ENCODE data around the gene MTF2.
"Not testable (repeated sequence)": the region's sequence is repeated elsewhere in the genome, so short reads cannot be mapped to it uniquely, and the experiment has no call there.

Gene MTF2

GRCh38 chr1:93167006-93167405, 87.9 kb downstream of the MTF2 start:
- H3K4me3 ChIP-seq (ENCODE audit: low read length) = no peak overlapping the region
- TF ChIP-seq, protein P1, sequence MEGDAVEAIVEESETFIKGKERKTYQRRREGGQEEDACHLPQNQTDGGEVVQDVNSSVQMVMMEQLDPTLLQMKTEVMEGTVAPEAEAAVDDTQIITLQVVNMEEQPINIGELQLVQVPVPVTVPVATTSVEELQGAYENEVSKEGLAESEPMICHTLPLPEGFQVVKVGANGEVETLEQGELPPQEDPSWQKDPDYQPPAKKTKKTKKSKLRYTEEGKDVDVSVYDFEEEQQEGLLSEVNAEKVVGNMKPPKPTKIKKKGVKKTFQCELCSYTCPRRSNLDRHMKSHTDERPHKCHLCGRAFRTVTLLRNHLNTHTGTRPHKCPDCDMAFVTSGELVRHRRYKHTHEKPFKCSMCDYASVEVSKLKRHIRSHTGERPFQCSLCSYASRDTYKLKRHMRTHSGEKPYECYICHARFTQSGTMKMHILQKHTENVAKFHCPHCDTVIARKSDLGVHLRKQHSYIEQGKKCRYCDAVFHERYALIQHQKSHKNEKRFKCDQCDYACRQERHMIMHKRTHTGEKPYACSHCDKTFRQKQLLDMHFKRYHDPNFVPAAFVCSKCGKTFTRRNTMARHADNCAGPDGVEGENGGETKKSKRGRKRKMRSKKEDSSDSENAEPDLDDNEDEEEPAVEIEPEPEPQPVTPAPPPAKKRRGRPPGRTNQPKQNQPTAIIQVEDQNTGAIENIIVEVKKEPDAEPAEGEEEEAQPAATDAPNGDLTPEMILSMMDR (conservative IDR thresholded peaks at IDR 0.05; ENCODE audit: low read length) = no peak
- DNase-seq (ENCODE audit: low read depth) = no peak

GRCh38 chr1:93170141-93170678, 91.1 kb downstream of the MTF2 start:
- not testable (repeated sequence) for DNase-seq (ENCODE audit: low read depth); H3K4me3 ChIP-seq (ENCODE audit: low read length)

GRCh38 chr1:93171549-93172034, 92.5 kb downstream of the MTF2 start:
- DNase-seq (ENCODE audit: low read depth) = no peak
- H3K4me3 ChIP-seq (ENCODE audit: low read length) = no peak overlapping the region
- TF ChIP-seq, protein P1 (conservative IDR thresholded peaks at IDR 0.05; ENCODE audit: low read length) = no peak

DNA sequence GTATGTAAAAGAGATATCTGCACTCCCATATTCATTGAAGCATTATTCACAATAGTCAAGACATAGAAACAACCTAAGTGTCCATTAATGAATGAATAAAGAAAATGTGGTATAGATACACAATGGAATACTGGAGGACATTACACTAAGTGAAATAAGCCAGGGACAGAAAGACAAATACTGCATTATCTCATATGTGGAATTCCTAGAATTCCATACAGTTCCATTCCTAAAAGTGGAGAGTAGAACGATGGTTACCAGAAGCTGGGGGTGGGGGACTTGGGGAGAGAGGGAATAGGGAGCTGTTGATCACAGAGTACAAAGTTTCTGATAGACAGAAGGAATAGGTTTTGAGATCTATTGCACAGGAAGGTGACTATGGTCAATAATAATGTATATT, 93.7 kb downstream of the MTF2 start:
- TF ChIP-seq, protein P1 (conservative IDR thresholded peaks at IDR 0.05; ENCODE audit: low read length) = no peak
- H3K4me3 ChIP-seq (ENCODE audit: low read length) = no peak overlapping the region
- peak; percentile 26 for DNase-seq (ENCODE audit: low read depth)

- H3K4me3 ChIP-seq (ENCODE audit: low read length); DNase-seq (ENCODE audit: low read depth): not testable (repeated sequence)
Measured at GRCh38 chr1:93174638-93175037, 95.6 kb downstream of the MTF2 start.

DNA sequence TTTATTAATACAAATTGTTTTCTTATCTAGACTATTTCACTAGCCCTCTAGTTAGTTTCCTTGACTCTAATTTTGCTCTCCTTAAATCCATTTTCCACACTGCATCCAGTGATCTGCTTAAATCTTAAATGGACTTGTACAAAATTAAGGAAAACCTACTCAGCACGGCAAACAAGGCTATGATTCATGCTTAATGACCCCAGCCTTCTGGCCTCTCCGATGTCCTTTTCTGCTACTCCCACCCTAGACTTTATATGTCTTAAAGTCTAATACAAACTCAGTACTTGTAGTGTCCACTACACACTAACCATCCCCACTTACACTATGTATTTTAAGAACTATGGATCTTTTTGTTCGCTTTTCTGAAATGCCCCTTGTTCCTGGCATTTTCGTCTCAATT, 98.9 kb downstream of the MTF2 start:
- DNase-seq (ENCODE audit: low read depth) = peak; percentile 18
- H3K4me3 ChIP-seq (ENCODE audit: low read length) = peak overlapping the region; percentile 95
- TF ChIP-seq, protein P1 (conservative IDR thresholded peaks at IDR 0.05; ENCODE audit: low read length) = no peak

- TF ChIP-seq, protein P1 (conservative IDR thresholded peaks at IDR 0.05; ENCODE audit: low read length) = no peak
- peak overlapping the region; percentile 95 for H3K4me3 ChIP-seq (ENCODE audit: low read length)
- DNase-seq (ENCODE audit: low read depth) = no peak
Measured at GRCh38 chr1:93178418-93178817, 99.3 kb downstream of the MTF2 start.

DNA sequence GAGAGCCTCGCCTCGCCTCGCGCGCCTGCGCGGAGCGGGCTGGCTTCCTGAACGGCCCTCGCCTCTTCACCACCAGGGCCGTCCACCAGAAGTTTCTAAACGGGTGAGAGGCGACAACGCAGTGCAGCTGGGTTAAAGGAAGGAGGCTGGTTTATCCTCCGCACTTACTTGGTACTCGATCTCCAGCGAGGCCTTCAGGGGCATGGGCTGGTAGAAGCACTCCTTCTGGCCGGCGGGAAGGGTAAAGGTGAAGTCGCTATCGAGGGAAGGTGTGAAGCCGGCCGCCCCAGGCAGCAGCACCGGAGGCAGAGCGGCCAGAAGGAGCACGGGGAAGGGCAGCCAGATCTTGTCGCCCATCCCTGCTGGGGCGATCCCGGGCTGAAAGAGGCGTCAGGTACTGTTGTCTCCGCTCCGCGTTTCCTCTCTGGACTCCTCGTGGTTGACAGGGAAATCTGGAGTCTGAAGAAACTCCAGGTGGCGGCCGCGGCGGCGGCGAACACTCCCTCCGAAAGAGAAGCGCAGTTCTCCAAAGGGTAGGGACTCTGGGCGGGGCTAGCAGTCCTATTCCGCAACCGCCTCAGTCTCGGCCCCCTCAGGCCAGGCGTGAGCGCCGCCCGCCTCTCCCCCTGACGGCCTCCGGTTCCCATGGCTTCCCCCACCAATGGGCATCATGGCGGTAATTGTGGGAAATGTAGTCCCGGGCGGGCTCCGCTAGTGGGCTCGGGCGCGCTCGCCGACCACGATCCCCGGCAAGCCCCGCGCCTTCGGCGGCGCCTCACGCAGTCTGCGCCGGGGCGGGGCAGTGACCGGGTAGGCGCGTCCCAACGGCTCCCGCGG, 101.0 kb downstream of the MTF2 start, which contains the start of gene TMED5:
Gene TMED5, minus strand, starts transcription at position 528 of the 837 bp plus-strand sequence. Its CDS starts 171 bp downstream, at position 357.
- peak; percentile 98 for DNase-seq (ENCODE audit: low read depth)
- TF ChIP-seq, protein P1 (conservative IDR thresholded peaks at IDR 0.05; ENCODE audit: low read length) = no peak; the same call in 1 of the 2 replicates
- peak within 1 kb of the TSS; percentile 95 for H3K4me3 ChIP-seq (ENCODE audit: low read length)

Measured in AG10803 (cell line).